ENCODE results near the gene PPM1N.

PPM1N gene, protein sequence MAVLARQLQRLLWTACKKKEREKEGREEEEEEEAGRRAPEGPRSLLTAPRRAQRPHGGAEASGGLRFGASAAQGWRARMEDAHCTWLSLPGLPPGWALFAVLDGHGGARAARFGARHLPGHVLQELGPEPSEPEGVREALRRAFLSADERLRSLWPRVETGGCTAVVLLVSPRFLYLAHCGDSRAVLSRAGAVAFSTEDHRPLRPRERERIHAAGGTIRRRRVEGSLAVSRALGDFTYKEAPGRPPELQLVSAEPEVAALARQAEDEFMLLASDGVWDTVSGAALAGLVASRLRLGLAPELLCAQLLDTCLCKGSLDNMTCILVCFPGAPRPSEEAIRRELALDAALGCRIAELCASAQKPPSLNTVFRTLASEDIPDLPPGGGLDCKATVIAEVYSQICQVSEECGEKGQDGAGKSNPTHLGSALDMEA

GRCh38 chr19:45498411-45499195 is at the start of gene PPM1N:
Gene PPM1N (plus strand): TSS chr19:45498443. CDS start chr19:45498473, 30 bp downstream.
- DNase-seq (ENCODE audit: low read depth): no peak

GRCh38 chr19:45448887-45449299 is 49.4 kb upstream of the PPM1N start:
- DNase-seq (ENCODE audit: low read depth): no peak

- DNase-seq (ENCODE audit: low read depth): no peak
Measured at GRCh38 chr19:45450012-45450333, 48.3 kb upstream of the PPM1N start.

GRCh38 chr19:45451131-45451849 is 47.0 kb upstream of the PPM1N start:
- DNase-seq (ENCODE audit: low read depth): no peak

GRCh38 chr19:45451850-45452387 is 46.3 kb upstream of the PPM1N start:
- no peak for DNase-seq (ENCODE audit: low read depth)

DNA sequence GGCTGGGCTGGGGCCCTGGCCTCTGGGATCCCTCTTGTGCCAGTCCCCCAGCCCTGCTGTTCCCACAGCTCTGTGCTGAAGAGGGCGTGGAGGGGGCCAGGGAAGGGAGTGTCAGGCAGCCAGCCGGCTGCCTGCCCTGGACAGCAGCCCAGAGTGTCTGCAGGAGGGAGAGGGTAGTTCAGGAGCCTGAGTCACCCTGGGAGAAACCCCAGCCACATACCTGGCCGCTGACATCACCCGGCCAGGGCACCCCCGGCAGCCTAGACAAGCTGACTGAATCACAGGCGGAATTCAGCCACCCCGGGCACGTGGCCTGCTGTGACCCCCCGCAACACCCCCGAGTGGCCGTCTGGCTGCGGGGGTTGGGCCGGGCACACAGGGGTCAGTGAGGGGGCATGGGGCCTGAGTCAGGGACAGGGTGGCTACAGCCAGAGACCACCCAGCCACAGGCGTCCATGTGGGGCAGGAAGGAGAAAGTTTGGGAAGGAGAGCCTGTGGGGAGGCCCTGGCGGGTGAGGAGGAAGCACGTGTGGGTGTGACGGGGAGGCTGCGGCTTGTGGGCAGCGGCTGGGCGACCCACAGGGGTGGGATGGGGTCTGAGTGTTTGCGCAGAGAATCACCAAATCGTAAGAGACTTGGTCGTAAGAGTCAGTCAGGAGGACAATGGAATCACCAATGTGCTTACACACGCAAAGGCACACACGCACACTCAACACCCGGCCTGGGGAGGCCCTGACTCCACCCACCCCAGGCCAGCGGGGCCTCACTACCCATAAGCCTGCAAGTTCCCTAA is 42.3 kb upstream of the PPM1N start:
- peak; percentile 80 for DNase-seq (ENCODE audit: low read depth)

DNA sequence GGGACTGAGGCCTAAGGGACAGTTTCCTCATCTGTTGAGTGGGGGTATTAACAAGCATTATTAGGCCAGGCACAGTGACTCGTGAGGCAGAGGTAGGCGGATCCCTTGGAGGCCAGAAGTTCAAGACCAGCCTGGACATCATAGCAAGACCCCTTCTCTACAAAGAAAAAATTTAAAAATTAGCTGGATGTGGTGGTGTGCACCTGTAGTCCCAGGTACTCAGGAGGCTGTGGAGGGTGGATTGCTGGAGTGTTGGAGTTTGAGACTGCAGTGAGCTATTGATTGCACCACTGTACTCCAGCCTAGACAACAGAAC is 41.8 kb upstream of the PPM1N start:
- DNase-seq (ENCODE audit: low read depth): no peak

DNA sequence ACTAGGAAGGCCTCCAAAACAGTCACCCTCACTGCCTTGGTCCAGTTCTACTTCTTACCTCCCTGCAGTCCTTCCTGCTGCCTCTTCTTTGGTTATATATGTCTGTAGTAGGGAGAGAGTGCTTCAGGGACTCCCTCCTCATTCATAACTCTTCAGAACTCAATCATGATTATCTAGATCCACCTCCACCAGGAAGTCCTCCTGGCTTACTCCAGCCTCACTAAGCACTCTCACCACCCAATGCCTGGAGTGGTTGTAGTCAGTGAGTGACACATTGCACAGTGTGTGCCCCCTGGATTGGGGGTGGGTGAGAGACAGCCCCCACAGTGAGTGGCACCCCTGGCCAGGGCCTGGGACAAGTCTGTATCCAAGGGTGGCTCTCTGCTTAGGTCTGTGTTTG is 40.5 kb upstream of the PPM1N start:
- DNase-seq (ENCODE audit: low read depth): no peak

DNA sequence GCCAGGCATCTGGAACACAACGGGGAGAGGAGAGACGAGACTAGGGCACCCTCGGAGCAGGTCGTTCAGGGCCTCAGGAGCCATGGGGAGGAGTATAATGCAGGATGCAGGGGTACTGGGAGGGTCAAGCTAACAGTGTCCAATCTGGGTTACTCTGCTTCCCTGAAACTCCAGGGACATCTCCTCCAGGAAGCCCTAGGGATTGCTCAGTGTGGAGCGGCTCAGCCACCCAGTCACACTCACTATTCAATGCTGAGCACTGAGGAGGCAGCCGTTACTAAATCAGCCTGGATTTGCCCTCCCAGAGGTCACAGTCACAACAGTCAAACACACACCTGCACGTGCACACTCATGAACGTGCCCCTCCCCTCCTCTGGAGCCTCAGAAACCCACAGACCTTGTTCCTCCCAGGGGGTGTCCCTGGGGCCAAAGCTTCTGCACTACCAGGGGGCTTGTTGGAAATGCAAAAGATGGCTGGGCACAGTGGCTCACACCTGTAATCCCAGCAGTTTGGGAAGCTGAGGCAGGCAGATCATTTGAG is 37.4 kb upstream of the PPM1N start:
- DNase-seq (ENCODE audit: low read depth): no peak

DNA sequence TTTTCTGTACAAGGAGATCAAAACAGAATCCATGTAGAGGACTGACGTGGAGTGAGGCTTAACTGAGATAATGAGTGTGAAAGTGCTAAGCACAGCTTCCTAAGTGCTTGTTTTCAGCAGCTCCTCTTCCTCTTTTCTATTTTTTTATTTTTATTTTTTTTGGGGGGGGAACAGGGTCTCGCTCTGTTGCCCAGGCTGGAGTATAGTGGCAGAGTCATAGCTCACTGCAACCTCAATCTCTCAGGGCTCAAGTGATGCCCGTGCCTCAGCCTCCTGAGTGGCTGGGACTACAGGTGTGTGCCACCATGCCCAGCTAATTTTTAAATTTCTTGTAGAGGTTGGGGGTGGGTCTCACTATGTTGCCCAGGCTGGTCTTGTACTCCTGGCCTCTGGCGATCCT is 36.1 kb upstream of the PPM1N start:
- no peak for DNase-seq (ENCODE audit: low read depth)

GRCh38 chr19:45463241-45463640 is 35.0 kb upstream of the PPM1N start:
- DNase-seq (ENCODE audit: low read depth): no peak

GRCh38 chr19:45464274-45464673 is 34.0 kb upstream of the PPM1N start:
- no peak for DNase-seq (ENCODE audit: low read depth)

- DNase-seq (ENCODE audit: low read depth): no peak
Measured at GRCh38 chr19:45464852-45465441, 33.3 kb upstream of the PPM1N start.

DNA sequence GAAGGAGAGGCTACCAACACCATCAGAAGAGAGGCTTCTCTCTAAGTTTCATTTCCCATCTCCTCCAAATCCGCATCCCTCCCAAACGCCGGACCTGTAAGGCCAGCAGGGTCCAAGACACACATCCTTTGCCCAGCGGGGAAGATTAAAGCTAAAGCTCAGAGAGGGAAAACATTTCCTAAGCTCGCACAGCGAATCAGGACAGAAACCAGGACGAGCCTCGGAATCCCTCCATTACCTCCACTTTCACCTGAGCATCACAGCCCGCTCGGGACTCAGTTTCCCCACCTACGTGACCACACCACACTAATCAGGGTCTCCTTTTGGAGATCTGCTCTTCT is 31.2 kb upstream of the PPM1N start:
- no peak for DNase-seq (ENCODE audit: low read depth)

DNA sequence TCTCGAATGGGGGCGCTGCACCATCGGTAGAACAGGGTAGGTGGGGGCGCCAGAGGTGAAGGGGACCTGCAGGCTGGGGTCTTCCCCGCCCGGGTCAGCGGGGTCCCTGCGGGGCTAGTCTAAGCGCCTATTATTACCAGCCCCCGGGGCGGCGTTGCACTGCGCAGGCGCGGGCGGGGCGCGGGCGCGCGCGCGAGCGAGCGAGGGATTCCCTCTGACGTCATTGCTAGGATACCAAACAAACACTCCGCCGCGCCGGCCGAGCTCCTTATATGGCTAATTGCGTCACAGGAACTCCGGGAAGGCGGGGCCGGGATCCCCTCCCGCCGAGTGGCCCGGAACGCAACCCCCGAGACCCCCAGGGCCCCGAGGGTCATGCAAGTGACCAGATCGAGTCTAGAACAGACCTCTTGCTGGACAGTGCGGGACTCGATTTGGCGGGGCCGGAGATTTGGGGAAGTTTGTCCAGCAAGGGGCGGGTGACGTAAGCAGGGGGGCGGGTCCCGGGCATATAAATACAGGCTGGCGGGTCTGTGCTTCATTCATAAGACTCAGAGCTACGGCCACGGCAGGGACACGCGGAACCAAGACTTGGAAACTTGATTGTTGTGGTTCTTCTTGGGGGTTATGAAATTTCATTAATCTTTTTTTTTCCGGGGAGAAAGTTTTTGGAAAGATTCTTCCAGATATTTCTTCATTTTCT is 30.6 kb upstream of the PPM1N start, which contains the start of gene FOSB:
FOSB (plus strand) TSS at position 541 of the 703 bp plus-strand sequence. CDS start 591 bp downstream, outside the sequence.
- peak; percentile 68 for DNase-seq (ENCODE audit: low read depth)

DNA sequence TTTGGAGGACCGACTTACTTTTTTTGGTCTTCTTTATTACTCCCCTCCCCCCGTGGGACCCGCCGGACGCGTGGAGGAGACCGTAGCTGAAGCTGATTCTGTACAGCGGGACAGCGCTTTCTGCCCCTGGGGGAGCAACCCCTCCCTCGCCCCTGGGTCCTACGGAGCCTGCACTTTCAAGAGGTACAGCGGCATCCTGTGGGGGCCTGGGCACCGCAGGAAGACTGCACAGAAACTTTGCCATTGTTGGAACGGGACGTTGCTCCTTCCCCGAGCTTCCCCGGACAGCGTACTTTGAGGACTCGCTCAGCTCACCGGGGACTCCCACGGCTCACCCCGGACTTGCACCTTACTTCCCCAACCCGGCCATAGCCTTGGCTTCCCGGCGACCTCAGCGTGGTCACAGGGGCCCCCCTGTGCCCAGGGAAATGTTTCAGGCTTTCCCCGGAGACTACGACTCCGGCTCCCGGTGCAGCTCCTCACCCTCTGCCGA is 30.0 kb upstream of the PPM1N start:
- DNase-seq (ENCODE audit: low read depth): no peak

- no peak for DNase-seq (ENCODE audit: low read depth)
Measured at GRCh38 chr19:45468803-45469131, 29.5 kb upstream of the PPM1N start.

- no peak for DNase-seq (ENCODE audit: low read depth)
Measured at GRCh38 chr19:45469132-45469944, 28.9 kb upstream of the PPM1N start.

GRCh38 chr19:45469945-45470761 is 28.1 kb upstream of the PPM1N start:
- no peak for DNase-seq (ENCODE audit: low read depth)
